Glomerular visceral epithelial cell (primary cell): ENCODE results near the gene CDKN1A.
A peak's percentile ranks its signal among the peaks of the same experiment; 100 is the strongest.
"Not testable (repeated sequence)": the region's sequence is repeated elsewhere in the genome, so short reads cannot be mapped to it uniquely, and the experiment has no call there.

ENCODE experiments used
- DNase-seq: peaks from one replicate; pipeline ENCODE4 v3.0.0-alpha.2; 2016; ENCODE audit errors: extremely low spot score

The CDKN1A gene

GRCh38 chr6:36719126-36719525 lies 40.6 kb downstream of the CDKN1A start:
- DNase-seq: no peak

DNA sequence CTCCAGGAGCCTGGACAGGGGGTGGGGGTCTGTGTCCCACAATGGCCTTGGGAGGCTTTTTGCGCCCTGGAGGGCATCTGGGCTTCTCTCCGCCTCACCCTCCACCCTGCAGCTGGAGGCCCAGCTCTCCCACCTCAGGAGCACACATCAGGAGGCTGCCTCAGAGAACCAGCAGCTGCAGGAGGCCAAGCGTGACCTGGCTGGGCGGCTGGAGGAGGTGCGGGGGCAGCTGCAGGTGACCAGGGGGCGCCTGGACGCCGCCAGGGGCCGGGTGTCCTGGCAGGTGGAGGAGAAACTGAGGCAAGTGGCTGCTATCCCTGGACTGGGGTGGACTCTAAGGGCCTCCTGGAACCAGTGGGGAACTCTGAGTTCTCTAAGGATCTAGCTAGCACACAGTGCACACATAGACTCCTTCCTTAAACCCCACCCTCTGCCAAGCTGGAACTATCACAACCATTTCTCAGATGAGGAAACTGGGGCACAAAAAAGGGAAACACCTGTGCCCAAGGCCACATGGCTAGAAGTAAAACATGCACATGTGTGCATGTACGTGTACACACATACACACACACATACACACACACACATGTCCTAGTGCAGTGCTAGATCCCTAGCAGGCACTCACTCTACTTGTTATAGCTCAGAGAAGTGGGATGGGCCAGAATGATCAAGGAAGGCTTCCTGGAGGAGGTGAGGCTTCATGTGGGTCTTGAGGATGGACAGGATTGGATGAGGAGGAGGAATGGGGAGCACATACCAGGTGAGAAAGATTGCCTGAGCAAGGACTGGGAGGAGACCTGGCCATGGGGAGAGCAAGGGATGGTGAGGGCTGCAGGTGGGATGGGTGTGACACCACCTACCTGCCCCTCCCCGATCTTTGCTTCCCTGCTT lies 42.0 kb downstream of the CDKN1A start:
- no peak for DNase-seq

GRCh38 chr6:36721369-36722140 lies 43.0 kb downstream of the CDKN1A start:
- DNase-seq: no peak

DNA sequence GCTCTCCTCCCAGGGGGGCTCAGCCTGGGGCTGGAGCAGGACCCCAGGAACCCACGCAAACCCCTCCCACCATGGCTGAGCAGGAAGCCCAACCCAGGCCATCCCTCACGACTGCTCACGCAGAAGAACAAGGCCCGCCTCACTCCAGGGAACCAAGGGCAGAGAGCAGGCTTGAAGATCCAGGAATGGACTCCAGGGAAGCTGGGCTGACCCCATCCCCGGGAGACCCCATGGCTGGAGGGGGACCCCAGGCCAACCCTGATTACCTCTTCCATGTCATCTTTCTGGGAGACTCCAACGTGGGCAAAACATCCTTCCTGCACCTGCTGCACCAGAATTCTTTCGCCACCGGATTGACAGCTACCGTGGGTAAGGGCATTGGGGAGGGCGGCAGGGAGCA lies 43.9 kb downstream of the CDKN1A start:
- DNase-seq: no peak

DNA sequence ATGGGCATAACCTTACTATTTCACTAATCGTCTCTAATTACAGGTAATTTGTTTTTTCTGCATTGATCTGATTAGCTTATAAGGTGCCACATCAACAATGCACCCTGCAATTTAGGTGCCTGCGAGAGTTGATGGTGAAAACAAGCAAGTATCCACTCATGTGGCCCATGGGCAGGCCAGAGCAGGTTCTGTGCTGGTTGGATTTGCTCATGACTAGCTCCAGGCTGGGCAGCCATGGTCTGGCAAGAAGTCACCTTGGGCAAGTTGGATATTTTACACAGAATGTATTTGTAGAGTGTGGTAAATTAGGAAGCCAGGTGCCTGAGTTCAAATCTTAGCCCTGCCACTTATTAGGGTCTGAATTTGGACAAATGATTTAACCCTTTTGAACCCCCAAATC lies 44.4 kb downstream of the CDKN1A start:
- DNase-seq: no peak

DNA sequence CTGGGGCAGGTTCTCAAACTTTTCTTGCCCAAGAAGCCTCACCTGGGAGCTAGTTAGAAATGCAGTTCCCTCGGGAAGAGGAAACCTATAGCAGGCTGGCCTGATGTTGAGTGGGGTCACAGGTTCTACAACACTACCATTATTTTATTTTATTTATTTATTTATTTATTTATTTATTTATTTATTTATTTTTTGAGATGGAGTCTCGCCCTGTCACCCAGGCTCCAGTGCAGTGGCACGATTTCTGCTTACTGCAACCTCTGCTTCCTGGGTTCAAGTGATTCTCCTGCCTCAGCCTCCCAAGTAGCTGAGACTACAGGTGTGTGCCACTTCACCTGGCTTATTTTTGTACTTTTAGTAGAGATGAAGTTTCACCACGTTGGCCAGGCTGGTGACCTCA lies 45.5 kb downstream of the CDKN1A start:
- not testable (repeated sequence) for DNase-seq

GRCh38 chr6:36724514-36725390 lies 46.2 kb downstream of the CDKN1A start:
- DNase-seq: peak; percentile 75

GRCh38 chr6:36725581-36725980 lies 47.1 kb downstream of the CDKN1A start:
- DNase-seq: no peak

DNA sequence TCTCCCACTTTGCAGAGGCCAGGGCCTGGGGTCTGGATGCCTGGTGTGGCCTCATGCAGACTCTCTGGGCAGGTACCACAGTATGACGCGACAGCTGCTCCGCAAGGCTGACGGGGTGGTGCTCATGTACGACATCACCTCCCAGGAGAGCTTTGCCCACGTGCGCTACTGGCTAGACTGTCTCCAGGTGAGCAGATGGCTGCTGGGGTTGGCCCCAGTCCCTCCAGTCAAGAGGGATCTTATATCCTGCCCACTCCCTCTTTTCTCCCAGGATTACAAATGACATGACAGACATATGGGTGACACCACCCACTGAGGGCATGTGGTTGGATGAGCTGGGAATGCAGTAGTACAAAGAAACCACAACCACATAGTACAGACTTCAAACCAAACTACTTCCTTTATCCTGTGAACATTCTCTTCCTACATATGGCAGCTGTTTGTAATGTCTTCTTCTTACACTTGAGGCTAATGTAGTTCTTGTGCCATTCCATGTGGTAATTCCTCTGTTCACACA lies 49.0 kb downstream of the CDKN1A start:
- DNase-seq: peak; percentile 51

DNA sequence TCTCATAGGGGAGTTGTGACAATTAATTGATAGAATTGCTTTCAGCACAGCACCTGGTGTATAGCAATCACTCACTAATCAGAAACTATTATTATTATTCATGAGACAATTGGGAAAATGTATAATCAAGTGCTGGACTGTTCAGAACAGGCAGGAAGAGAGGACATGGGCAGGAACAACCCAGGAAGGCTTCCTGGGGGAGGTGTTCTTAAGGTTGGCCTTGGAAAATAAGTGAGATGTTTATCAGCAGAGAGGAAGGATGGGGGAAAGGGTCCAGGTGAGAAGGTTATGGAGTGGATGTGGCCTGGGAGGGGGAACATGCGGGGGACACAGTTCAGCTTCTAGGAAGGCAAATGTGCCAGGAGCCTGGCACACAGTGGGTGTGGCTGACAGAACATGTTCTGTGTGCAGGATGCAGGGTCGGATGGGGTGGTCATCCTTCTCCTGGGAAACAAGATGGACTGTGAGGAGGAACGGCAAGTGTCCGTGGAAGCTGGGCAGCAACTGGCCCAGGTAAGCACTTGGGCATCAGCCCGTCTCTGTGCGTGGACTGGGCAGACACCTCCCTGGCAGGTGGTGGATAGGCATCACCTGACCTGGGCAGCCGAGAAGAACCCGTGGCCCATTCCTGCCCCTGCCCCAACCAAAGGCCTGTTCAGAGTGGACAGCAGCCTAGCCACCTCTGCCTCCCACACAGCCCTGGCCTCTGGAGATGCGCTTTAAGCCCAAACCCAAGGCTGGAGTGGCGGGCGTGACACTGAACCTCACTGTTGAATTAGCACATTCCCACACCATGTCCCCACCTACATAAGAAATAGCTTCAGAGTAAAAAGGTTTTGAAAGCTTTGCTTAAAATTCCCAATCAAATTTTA lies 50.0 kb downstream of the CDKN1A start:
- no peak for DNase-seq

DNA sequence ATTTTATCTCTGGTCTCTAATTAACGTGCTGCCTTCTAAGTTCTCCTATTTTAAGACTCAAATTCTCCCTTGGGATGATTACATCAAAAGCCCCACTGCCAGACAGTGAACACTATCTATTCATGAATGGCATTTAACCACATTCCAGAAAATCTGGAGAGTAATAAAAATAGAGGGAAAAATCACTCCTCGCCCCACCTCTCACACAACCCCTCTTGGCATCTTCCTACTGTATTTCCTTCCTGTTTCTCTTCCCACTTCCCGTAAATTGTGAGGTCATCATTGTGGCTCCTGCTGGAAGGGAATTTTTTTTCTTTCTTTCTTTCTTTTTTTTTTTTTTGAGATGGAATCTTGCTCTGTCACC lies 50.6 kb downstream of the CDKN1A start:
- DNase-seq: no peak

- no peak for DNase-seq
These were observed 52.2 kb downstream of the CDKN1A start for GRCh38 chr6:36730424-36731380.

GRCh38 chr6:36731622-36732310 lies 53.3 kb downstream of the CDKN1A start:
- DNase-seq: no peak

DNA sequence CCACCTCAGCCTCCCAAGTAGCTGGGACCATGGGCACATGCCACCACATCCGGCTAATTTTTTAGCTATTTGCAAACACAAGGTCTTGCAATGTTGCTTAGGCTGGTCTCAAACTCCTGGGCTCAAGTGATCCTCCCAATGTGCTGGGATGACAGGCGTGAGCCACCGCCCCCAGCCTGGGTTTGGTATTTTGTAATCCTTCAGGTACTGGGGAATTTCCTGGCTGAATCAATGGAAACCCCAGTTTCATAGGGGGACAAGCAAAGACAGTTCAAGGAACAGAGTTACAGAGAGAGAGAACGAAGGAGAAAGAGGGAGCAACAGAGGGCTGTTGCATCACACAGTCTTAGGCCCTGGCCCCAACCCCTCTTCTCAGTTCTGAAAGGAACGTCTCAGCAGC lies 54.8 kb downstream of the CDKN1A start:
- no peak for DNase-seq

GRCh38 chr6:36734486-36735060 lies 56.1 kb downstream of the CDKN1A start:
- no peak for DNase-seq

DNA sequence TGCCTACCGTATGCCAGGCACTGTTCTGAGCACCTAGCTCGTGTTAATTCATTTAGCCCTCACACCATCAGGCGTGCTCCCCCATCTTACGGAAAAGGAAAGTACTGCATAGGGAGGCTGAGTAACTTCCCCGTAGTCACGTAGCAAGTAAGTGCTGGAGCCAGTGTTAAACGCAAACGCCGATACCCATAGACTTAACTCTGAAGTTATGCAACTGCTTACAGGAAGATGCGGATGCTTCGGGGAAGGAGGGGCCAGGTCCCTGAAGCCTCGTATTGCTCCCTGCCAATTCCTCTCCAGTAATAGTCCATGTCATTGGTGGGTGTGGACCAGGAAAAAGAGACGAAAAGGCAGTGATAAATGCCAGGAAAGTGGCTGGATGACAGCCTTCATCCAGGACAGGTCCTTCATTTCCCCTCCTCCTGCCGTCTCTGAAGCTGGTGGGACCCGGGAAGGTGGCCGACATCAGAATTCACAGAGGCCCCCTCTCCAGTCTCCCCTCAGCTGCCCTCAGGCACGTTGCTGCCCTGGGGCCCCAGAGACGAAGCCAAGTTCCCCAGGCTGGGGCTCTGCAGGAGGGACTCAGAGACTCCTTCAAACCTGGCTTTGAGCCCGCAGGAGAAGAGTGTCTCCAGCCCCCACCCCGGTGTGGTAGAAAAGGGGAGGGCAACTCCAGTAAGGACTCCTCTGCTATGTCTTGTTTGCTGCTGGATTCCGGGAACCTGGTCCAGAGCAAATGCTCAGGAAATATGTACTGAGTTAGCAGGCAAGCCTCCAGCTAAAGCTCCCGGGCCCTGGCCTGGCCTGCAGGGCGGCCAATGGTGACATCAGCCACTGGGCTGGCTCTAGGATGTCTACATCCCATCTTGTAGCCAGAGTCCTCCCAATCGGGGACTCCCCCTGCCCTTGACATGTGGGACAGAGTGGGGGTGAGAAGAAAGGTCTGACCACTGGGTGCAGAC lies 56.9 kb downstream of the CDKN1A start:
- DNase-seq: peak; percentile 33
